ENCODE results near the gene PLSCR1.

DNA sequence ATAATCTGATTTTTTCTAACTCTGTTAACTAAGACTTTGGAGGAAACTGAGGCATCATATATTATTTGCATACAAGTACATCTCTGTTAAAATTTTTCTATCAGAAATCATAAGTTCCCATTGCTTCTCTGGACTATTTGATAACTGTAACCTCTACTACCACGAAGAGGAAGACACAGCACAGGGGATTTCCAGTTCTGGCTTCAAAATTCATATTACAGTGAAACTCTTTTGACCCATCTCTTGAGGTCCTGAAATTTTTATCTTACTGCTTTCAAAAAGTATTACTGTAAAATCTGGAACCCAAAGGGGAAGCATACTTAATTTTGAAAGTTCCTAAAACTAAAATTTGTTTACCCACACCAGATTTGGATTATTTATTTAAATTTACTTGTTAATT, 4.2 kb downstream of the PLSCR1 start:
- TF ChIP-seq, protein P1, sequence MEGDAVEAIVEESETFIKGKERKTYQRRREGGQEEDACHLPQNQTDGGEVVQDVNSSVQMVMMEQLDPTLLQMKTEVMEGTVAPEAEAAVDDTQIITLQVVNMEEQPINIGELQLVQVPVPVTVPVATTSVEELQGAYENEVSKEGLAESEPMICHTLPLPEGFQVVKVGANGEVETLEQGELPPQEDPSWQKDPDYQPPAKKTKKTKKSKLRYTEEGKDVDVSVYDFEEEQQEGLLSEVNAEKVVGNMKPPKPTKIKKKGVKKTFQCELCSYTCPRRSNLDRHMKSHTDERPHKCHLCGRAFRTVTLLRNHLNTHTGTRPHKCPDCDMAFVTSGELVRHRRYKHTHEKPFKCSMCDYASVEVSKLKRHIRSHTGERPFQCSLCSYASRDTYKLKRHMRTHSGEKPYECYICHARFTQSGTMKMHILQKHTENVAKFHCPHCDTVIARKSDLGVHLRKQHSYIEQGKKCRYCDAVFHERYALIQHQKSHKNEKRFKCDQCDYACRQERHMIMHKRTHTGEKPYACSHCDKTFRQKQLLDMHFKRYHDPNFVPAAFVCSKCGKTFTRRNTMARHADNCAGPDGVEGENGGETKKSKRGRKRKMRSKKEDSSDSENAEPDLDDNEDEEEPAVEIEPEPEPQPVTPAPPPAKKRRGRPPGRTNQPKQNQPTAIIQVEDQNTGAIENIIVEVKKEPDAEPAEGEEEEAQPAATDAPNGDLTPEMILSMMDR (IDR thresholded peaks at IDR 0.05 in 2 of 3, conservative IDR thresholded peaks at IDR 0.05 in 1 of 3; ENCODE audit: insufficient read depth in 2 of 3, low read depth in 1 of 3, low read length in 3 of 3), result no peak
- TF ChIP-seq, protein P2, sequence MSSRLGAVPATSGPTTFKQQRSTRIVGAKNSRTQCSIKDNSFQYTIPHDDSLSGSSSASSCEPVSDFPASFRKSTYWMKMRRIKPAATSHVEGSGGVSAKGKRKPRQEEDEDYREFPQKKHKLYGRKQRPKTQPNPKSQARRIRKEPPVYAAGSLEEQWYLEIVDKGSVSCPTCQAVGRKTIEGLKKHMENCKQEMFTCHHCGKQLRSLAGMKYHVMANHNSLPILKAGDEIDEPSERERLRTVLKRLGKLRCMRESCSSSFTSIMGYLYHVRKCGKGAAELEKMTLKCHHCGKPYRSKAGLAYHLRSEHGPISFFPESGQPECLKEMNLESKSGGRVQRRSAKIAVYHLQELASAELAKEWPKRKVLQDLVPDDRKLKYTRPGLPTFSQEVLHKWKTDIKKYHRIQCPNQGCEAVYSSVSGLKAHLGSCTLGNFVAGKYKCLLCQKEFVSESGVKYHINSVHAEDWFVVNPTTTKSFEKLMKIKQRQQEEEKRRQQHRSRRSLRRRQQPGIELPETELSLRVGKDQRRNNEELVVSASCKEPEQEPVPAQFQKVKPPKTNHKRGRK (tag; IDR thresholded peaks at IDR 0.05), result no peak
- TF ChIP-seq CEBPB (tag; IDR thresholded peaks at IDR 0.05), result no peak
- no peak for TF ChIP-seq HMGN3 (IDR thresholded peaks at IDR 0.05; ENCODE audit: borderline replicate concordance, extremely low read depth, insufficient read length, low read depth, low read length)
- TF ChIP-seq PHB2 (IDR thresholded peaks at IDR 0.05; ENCODE audit: low read depth), result no peak
- no peak for TF ChIP-seq JUNB (CRISPR knock-in tag; conservative IDR thresholded peaks at IDR 0.05)
- TF ChIP-seq CHD2 (IDR thresholded peaks at IDR 0.05; ENCODE audit: low read depth, low read length), result no peak

Data from K562 (cell line).